BLaER1 treated with 17β-estradiol and CSF1 and Interleukin-3, amounts not matched to agents 10 nM and 100 nM (cell line): ENCODE results near the gene NAPEPLD.
"Not testable (repeated sequence)": the region's sequence is repeated elsewhere in the genome, so short reads cannot be mapped to it uniquely, and the experiment has no call there.

Experiments
- H3K27ac ChIP-seq, 11 experiments: shearing (Covaris generic); formaldehyde crosslinking; 2 replicates each; pipeline ENCODE4 v1.8.1; 2022
- H3K27me3 ChIP-seq, 11 experiments: shearing (Covaris generic); formaldehyde crosslinking; 2 replicates each; pipeline ENCODE4 v1.8.1; 2022
- H3K36me3 ChIP-seq, 11 experiments: shearing (Covaris generic); formaldehyde crosslinking; 2 replicates each; pipeline ENCODE4 v1.8.1; 2022
- H3K4me1 ChIP-seq, 10 experiments: shearing (Covaris generic); formaldehyde crosslinking; 2 replicates each; pipeline ENCODE4 v1.8.1; 2022
- H3K4me2 ChIP-seq, 11 experiments: shearing (Covaris generic); formaldehyde crosslinking; 2 replicates each; pipeline ENCODE4 v1.8.1; 2022
- H3K4me3 ChIP-seq, 10 experiments: shearing (Covaris generic); formaldehyde crosslinking; 2 replicates each; pipeline ENCODE4 v1.8.1; 2022
- H3K9ac ChIP-seq, 11 experiments: shearing (Covaris generic); formaldehyde crosslinking; 2 replicates each; pipeline ENCODE4 v1.8.1; 2022
- H3K9me3 ChIP-seq, 11 experiments: shearing (Covaris generic); formaldehyde crosslinking; replicated peaks in 1 of 11; 2 replicates each; pipeline ENCODE4 v1.8.1; 2022
- H4K20me1 ChIP-seq, 11 experiments: shearing (Covaris generic); formaldehyde crosslinking; 2 replicates each; pipeline ENCODE4 v1.8.1; 2022
- Cebpa-rat ChIP-seq, 11 experiments: shearing (Covaris generic); IDR thresholded peaks; 2 replicates each; pipeline ENCODE4 v1.8.1; 2022

NAPEPLD gene

DNA sequence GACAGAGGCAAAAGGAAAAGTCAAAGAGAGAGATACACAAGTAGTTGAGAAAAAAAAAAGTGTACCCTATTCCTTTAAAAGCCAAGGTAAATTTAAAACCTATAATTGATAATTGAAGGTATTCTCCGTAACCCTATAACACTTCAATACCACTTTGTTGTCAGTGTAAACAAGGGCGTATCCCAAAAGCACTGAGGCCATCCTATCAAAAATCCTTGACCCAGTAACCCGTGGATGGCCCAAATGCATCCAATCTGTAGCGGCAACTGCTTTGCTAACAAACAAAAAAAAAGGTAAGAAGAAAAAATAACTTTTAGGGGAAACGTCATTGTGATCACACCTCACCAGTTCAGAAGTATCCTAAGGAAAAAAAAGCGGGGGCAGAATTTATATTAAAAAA is 5.1 kb upstream of the NAPEPLD start:
- Histone ChIP-seq H4K20me1 (no peaks in the 10 kb centered on the region), H3K36me3 (no peaks in the 10 kb centered on the region), H3K27ac (no peak overlapping the region), H3K4me1 (peaks cover 0 to 9% (median 0%) of the 10 kb centered on the region in 10 experiments; a peak in 5 of 20 replicates), H3K9ac (no peak overlapping the region), H3K27me3 (no peaks in the 10 kb centered on the region), H3K4me2 (no peak overlapping the region), H3K4me3 (no peak overlapping the region), H3K9me3 (no peaks in the 10 kb centered on the region)
- no peak for TF ChIP-seq Cebpa-rat (IDR thresholded peaks at IDR 0.05)

DNA sequence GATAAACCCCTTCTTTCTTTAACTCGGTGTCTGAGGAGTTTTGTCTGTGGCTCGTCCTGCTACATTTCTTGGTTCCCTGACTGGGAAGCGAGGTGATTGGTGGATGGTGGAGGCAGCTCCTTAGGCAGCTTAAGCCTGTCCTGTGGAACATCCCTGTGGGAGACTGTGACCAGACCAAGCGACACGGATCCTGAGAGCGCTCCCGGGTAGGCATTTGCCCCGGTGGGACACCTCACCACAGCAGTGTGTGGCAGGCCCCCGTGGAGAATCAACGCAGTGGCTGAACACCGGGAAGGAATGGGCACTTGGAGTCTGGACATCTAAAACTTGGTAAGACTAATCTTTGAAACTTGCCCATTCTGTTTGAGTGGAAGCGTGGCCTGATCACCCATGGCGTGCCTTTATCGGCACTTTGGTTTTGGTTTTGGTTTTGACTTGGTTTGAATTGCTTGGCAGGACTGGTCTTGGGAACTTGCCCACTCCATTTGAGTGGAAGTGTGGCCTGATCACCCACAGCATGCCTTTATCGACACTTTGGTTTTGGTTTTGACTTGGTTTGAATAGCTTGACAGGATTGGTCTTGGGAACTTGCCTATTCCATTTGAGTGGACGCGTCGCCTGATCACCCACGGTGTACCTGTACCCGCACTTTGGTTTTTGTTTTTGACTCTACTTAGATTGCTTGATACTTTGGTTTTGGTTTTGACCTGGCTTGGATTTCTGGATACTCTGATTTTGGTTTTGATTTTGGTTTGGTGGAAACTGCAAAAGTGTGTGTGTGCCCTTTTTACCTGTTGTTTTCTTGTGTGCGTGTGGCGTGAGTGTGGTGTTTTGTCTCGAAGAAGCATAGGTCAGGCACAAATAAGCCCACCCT is 4.1 kb upstream of the NAPEPLD start:
- not testable (repeated sequence) for H3K9ac ChIP-seq

DNA sequence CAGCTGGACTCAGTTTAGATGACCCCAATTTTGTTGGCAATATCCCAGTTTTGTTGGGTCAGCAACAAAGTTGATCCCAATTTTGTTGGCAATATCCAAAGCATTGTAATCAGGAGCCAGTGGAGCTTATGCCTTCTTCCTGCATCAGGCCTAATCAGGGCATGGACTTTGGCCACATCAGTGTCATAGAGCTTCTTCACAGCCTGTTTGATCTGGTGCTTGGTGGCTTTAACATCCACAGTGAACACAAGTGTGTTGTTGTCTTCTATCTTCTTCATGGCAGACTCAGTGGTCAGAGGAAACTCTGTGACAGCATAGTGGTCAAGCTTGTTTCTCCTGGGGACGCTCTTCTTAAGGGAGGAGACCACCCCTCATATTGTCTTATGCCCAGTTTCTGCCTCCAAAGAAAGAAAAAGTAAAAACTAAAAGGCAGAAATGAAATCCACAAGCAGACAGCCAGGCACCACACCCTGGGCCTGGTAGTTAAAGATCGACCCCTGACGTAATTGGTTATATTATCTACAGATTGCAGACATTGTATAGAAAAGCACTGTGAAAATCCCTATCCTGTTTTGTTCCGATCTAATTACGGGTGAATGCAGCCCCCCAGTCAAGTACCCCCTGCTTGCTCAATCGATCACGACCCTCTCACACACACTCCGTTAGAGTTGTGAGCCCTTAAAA is 3.2 kb upstream of the NAPEPLD start:
- not testable (repeated sequence) for H3K27me3 ChIP-seq, H3K9ac ChIP-seq, H3K4me3 ChIP-seq, H3K4me2 ChIP-seq, H3K36me3 ChIP-seq, H4K20me1 ChIP-seq, H3K27ac ChIP-seq, H3K9me3 ChIP-seq
- peaks cover 11 to 19% (median 12%) of the 10 kb centered on the region in 10 experiments; a peak in 16 of 20 replicates for H3K4me1 ChIP-seq

More for the DNA sequence above, 4.1 kb upstream of the NAPEPLD start:
- H3K36me3 ChIP-seq, H3K9me3 ChIP-seq, H3K4me2 ChIP-seq, H3K27ac ChIP-seq, H3K27me3 ChIP-seq, H4K20me1 ChIP-seq, H3K4me3 ChIP-seq: not testable (repeated sequence)
- H3K4me1 ChIP-seq: peaks cover 3 to 11% (median 5%) of the 10 kb centered on the region in 10 experiments; a peak in 14 of 20 replicates

GRCh38 chr7:103150192-103150591 is 1.3 kb upstream of the NAPEPLD start:
- H3K4me1 ChIP-seq: peaks cover 13 to 28% (median 21%) of the 10 kb centered on the region in 10 experiments; a peak in 19 of 20 replicates
- H3K4me2 ChIP-seq: peak overlapping the region in 2 of 11 experiments; percentile 80 to 82; a peak in 1 of 22 replicates
- no peak overlapping the region for H3K27ac ChIP-seq
- H3K36me3 ChIP-seq: no peaks in the 10 kb centered on the region
- no peak overlapping the region for H3K4me3 ChIP-seq
- no peak for TF ChIP-seq Cebpa-rat (IDR thresholded peaks at IDR 0.05)
- H4K20me1 ChIP-seq: no peaks in the 10 kb centered on the region
- no peaks in the 10 kb centered on the region for H3K27me3 ChIP-seq
- no peak overlapping the region for H3K9ac ChIP-seq
- H3K9me3 ChIP-seq: no peaks in the 10 kb centered on the region

DNA sequence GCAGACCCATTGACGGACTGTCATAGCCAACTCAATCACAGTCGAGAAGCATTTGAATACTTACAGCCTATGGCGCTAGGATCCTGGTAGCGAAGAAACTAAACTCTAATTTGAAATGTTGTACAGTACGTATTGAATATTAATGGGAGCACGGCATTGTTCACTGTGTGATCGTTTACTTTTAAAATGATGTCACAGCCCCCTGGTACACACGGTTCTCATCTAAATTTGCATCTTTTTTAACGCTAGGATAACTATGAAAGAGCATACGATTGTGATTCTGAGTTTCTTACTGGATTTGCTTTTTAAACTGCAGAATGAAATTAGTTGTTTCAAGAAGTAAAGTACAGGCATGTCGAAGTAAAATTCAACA is 895 bp upstream of the NAPEPLD start:
- no peak for TF ChIP-seq Cebpa-rat (IDR thresholded peaks at IDR 0.05)
- no peaks in the 10 kb centered on the region for H3K36me3 ChIP-seq
- peak overlapping the region; percentile 90 to 97 (median 93); a peak in 21 of 22 replicates for H3K27ac ChIP-seq
- peak overlapping the region; percentile 67 to 88 (median 78) for H3K4me3 ChIP-seq
- H3K9me3 ChIP-seq: no peaks in the 10 kb centered on the region
- no peaks in the 10 kb centered on the region for H3K27me3 ChIP-seq
- peaks cover 13 to 28% (median 21%) of the 10 kb centered on the region in 10 experiments; a peak in 19 of 20 replicates for H3K4me1 ChIP-seq
- no peaks in the 10 kb centered on the region for H4K20me1 ChIP-seq
- H3K4me2 ChIP-seq: peak overlapping the region; percentile 77 to 87 (median 80)
- H3K9ac ChIP-seq: peak overlapping the region in 9 of 11 experiments; percentile 87 to 94 (median 90); a peak in 15 of 22 replicates

- H3K9ac ChIP-seq: peak overlapping the region; percentile 87 to 96 (median 91)
- peaks cover 13 to 28% (median 21%) of the 10 kb centered on the region in 10 experiments; a peak in 19 of 20 replicates for H3K4me1 ChIP-seq
- H4K20me1 ChIP-seq: no peaks in the 10 kb centered on the region
- H3K9me3 ChIP-seq: peaks cover 0 to under 1% (median 0%) of the 10 kb centered on the region in 11 experiments; a peak in 1 of 22 replicates
- H3K4me2 ChIP-seq: peak overlapping the region; percentile 77 to 87 (median 80)
- H3K27me3 ChIP-seq: no peaks in the 10 kb centered on the region
- peaks cover 0 to 5% (median 0%) of the 10 kb centered on the region in 11 experiments; a peak in 1 of 22 replicates for H3K36me3 ChIP-seq
- no peak for TF ChIP-seq Cebpa-rat (IDR thresholded peaks at IDR 0.05)
- H3K4me3 ChIP-seq: peak overlapping the region; percentile 67 to 88 (median 78)
- peak overlapping the region; percentile 90 to 97 (median 93) for H3K27ac ChIP-seq
Measured at GRCh38 chr7:103148131-103148993, 537 bp downstream of the NAPEPLD start.

DNA sequence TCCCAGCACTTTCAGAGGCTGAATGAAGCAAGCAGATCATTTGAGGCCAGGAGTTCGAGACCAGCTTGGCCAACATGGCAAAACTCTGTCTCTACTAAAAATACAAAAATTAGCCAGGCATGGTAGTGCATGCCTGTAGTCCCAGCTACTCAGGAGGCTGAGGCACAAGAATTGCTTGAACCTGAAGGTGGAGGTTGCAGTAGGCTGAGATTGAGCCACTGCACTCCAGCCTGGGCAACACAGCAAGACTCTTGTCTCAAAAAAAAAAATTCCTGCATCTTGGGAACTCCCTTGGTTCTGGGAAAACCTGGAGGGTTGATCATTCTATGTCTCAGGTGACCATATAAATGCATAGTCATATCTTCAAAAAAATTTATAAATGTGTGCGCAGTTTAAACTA is 4.1 kb downstream of the NAPEPLD start:
- not testable (repeated sequence) for H3K4me2 ChIP-seq, H3K27me3 ChIP-seq, H4K20me1 ChIP-seq, H3K27ac ChIP-seq, H3K4me3 ChIP-seq, H3K9ac ChIP-seq
- peaks cover 0 to 24% (median 14%) of the 10 kb centered on the region in 11 experiments; a peak in 15 of 22 replicates for H3K36me3 ChIP-seq
- peaks cover 0 to 21% (median 14%) of the 10 kb centered on the region in 11 experiments; a peak in 18 of 22 replicates for H3K9me3 ChIP-seq
- H3K4me1 ChIP-seq: peaks cover 19 to 31% (median 25%) of the 10 kb centered on the region in 10 experiments

DNA sequence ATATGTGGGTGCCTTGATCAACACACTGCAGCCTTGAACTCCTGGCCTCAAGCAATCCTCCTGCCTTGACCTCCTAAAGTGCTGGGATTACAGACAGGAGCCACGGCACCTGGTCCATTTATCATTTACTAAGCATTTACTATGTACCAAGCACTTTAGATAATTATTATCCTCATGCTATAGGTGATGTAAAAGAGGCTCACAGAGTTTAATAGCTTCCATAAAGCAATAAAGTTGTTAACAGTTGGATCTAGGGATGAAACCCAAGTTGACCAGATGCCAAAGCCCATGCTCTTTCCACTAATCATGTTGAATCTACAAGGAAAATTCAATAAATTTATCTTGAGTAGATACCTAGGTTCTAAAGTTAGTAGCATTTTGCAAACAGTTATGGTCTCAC is 5.0 kb downstream of the NAPEPLD start:
- no peak overlapping the region for H3K27ac ChIP-seq
- H3K27me3 ChIP-seq: no peaks in the 10 kb centered on the region
- peaks cover 0 to 24% (median 14%) of the 10 kb centered on the region in 11 experiments; a peak in 15 of 22 replicates for H3K36me3 ChIP-seq
- H3K9me3 ChIP-seq: peaks cover 0 to 21% (median 14%) of the 10 kb centered on the region in 11 experiments; a peak in 18 of 22 replicates
- H3K4me1 ChIP-seq: peaks cover 15 to 31% (median 23%) of the 10 kb centered on the region in 10 experiments
- H3K4me2 ChIP-seq: no peak overlapping the region
- no peak overlapping the region for H3K4me3 ChIP-seq
- no peak overlapping the region for H3K9ac ChIP-seq
- TF ChIP-seq Cebpa-rat (IDR thresholded peaks at IDR 0.05): no peak
- no peaks in the 10 kb centered on the region for H4K20me1 ChIP-seq
